ENCODE data around the gene PACRG. TPM values are rescaled to one million over a fixed set of nuclear protein-coding genes. Genes with fewer than 3 reads are reported as not detected.

Gene PACRG
- total RNA-seq, 4 donors from 2014 or later = 0.95 to 1.3 TPM; not detected in 2

GRCh38 chr6:163282672-163283071 lies 554.9 kb downstream of the PACRG start:
- Histone ChIP-seq H3K27me3 (no peaks in the 10 kb centered on the region), H3K4me3 (no peak overlapping the region), H3K36me3 (no peaks in the 10 kb centered on the region), H3K9me3 (no peaks in the 10 kb centered on the region), H3K27ac (no peak overlapping the region), H3K4me1 (no peaks in the 10 kb centered on the region)
- TF ChIP-seq POLR2A (IDR thresholded peaks at IDR 0.05) (no peak), CTCF (IDR thresholded peaks at IDR 0.05) (no peak)
- intact Hi-C loops (cut with DNase I) = no loop called here
- no peak for DNase-seq

GRCh38 chr6:163284151-163284550 lies 556.4 kb downstream of the PACRG start:
- H3K4me1 ChIP-seq = no peaks in the 10 kb centered on the region
- intact Hi-C loops (cut with DNase I) = no loop called here
- H3K27ac ChIP-seq = no peak overlapping the region
- H3K9me3 ChIP-seq = no peaks in the 10 kb centered on the region
- no peaks in the 10 kb centered on the region for H3K36me3 ChIP-seq
- no peak for TF ChIP-seq CTCF (IDR thresholded peaks at IDR 0.05)
- TF ChIP-seq POLR2A (IDR thresholded peaks at IDR 0.05) = no peak
- no peak for DNase-seq
- no peak overlapping the region for H3K4me3 ChIP-seq
- H3K27me3 ChIP-seq = no peaks in the 10 kb centered on the region
- WGBS, 2 donors = 71 to 74% methylated on average over 3 to 5 of the region's 5 CpGs

- WGBS, 2 donors = 73 to 81% methylated on average over 7 of the region's 7 CpGs
- intact Hi-C loops (cut with DNase I) = no loop called here
- Histone ChIP-seq H3K4me1 (no peaks in the 10 kb centered on the region), H3K27me3 (no peaks in the 10 kb centered on the region), H3K36me3 (no peaks in the 10 kb centered on the region), H3K27ac (no peak overlapping the region), H3K4me3 (no peak overlapping the region), H3K9me3 (no peaks in the 10 kb centered on the region)
- TF ChIP-seq POLR2A (IDR thresholded peaks at IDR 0.05) (no peak), CTCF (IDR thresholded peaks at IDR 0.05) (no peak)
- DNase-seq = no peak
These were observed 557.9 kb downstream of the PACRG start for GRCh38 chr6:163285691-163286090.

GRCh38 chr6:163287626-163288025 lies 559.9 kb downstream of the PACRG start:
- Histone ChIP-seq H3K4me1 (no peaks in the 10 kb centered on the region), H3K9me3 (no peaks in the 10 kb centered on the region), H3K4me3 (no peak overlapping the region), H3K27ac (no peak overlapping the region), H3K36me3 (no peaks in the 10 kb centered on the region), H3K27me3 (no peaks in the 10 kb centered on the region)
- no peak for TF ChIP-seq CTCF (IDR thresholded peaks at IDR 0.05)
- no peak for TF ChIP-seq POLR2A (IDR thresholded peaks at IDR 0.05)
- no peak for DNase-seq
- intact Hi-C loops (cut with DNase I) = no loop called here
- 90 to 97% methylated on average over 8 of the region's 8 CpGs for WGBS, 2 donors

GRCh38 chr6:163288066-163288465 lies 560.3 kb downstream of the PACRG start:
- no peak for DNase-seq
- WGBS, 2 donors = 79 to 91% methylated on average over 8 of the region's 8 CpGs
- H3K27ac ChIP-seq = no peak overlapping the region
- intact Hi-C loops (cut with DNase I) = no loop called here
- no peaks in the 10 kb centered on the region for H3K36me3 ChIP-seq
- no peaks in the 10 kb centered on the region for H3K9me3 ChIP-seq
- H3K4me3 ChIP-seq = no peak overlapping the region
- TF ChIP-seq POLR2A (IDR thresholded peaks at IDR 0.05) = no peak
- TF ChIP-seq CTCF (IDR thresholded peaks at IDR 0.05) = no peak
- H3K4me1 ChIP-seq = no peaks in the 10 kb centered on the region
- no peaks in the 10 kb centered on the region for H3K27me3 ChIP-seq
